ENCODE measurements around the gene PITPNC1. TPM values are rescaled to one million over a fixed set of nuclear protein-coding genes. Genes with fewer than 3 reads are reported as not detected.
A peak's percentile ranks its signal among the peaks of the same experiment; 100 is the strongest.

The PITPNC1 gene
- total RNA-seq, 4 donors from 2014 or later = 4.1 to 45.1 (median 8.7) TPM

GRCh38 chr17:67442787-67443624, 65.9 kb downstream of the PITPNC1 start:
- intact Hi-C loops (cut with DNase I; ENCODE audit: low total_unique reads) = no loop called here
- no peaks in the 10 kb centered on the region for H3K36me3 ChIP-seq
- H3K4me1 ChIP-seq = no peaks in the 10 kb centered on the region
- H3K9me3 ChIP-seq = no peaks in the 10 kb centered on the region
- no peak overlapping the region for H3K4me3 ChIP-seq
- H3K27ac ChIP-seq = peak overlapping the region; percentile 57 to 80
- peak in 1 of 2 donors; percentile 20 for DNase-seq
- H3K27me3 ChIP-seq = no peaks in the 10 kb centered on the region
- TF ChIP-seq POLR2A (IDR thresholded peaks at IDR 0.05) = no peak
- TF ChIP-seq CTCF (IDR thresholded peaks at IDR 0.05) = no peak

GRCh38 chr17:67443931-67444595, 67.0 kb downstream of the PITPNC1 start:
- Histone ChIP-seq H3K9me3 (no peaks in the 10 kb centered on the region), H3K4me1 (no peaks in the 10 kb centered on the region), H3K27ac (peak overlapping the region; percentile 57 to 80), H3K4me3 (no peak overlapping the region), H3K36me3 (no peaks in the 10 kb centered on the region), H3K27me3 (no peaks in the 10 kb centered on the region)
- TF ChIP-seq POLR2A (IDR thresholded peaks at IDR 0.05) (no peak), CTCF (IDR thresholded peaks at IDR 0.05) (no peak)
- intact Hi-C loops (cut with DNase I; ENCODE audit: low total_unique reads) = no loop called here
- peak; percentile 35 to 42 for DNase-seq

- intact Hi-C loops (cut with DNase I; ENCODE audit: low total_unique reads) = no loop called here
- DNase-seq = no peak
- Histone ChIP-seq H3K36me3 (no peaks in the 10 kb centered on the region), H3K9me3 (no peaks in the 10 kb centered on the region), H3K27ac (no peak overlapping the region), H3K27me3 (no peaks in the 10 kb centered on the region), H3K4me3 (no peak overlapping the region), H3K4me1 (no peaks in the 10 kb centered on the region)
- TF ChIP-seq CTCF (IDR thresholded peaks at IDR 0.05) = no peak
- TF ChIP-seq POLR2A (IDR thresholded peaks at IDR 0.05) = no peak
These were observed 71.4 kb downstream of the PITPNC1 start for GRCh38 chr17:67448449-67448848.

GRCh38 chr17:67449065-67449464, 72.0 kb downstream of the PITPNC1 start:
- Histone ChIP-seq H3K27ac (no peak overlapping the region), H3K36me3 (no peaks in the 10 kb centered on the region)
- intact Hi-C loops (cut with DNase I; ENCODE audit: low total_unique reads) = no loop called here

More at GRCh38 chr17:67449065-67449464, 72.0 kb downstream of the PITPNC1 start:
- no peak for TF ChIP-seq CTCF (IDR thresholded peaks at IDR 0.05)
- no peak for TF ChIP-seq POLR2A (IDR thresholded peaks at IDR 0.05)
- H3K27me3 ChIP-seq = no peaks in the 10 kb centered on the region
- DNase-seq = no peak
- H3K9me3 ChIP-seq = no peaks in the 10 kb centered on the region
- H3K4me1 ChIP-seq = no peaks in the 10 kb centered on the region
- no peak overlapping the region for H3K4me3 ChIP-seq

Measured in uterus (tissue), 4 donors.